GM18526 (cell line): Measurements from ENCODE around the gene DST.

Source experiments
- POLR2A ChIP-seq: IDR thresholded peaks from 3 replicates; pipeline ENCODE4 v1.6.1; 2011; ENCODE audit not compliant: insufficient read length; ENCODE audit errors: extremely low read depth

The DST gene

GRCh38 chr6:56526860-56527544 lies 115.7 kb downstream of the DST start:
- no peak for TF ChIP-seq POLR2A

GRCh38 chr6:56525974-56526789 lies 116.5 kb downstream of the DST start:
- no peak for TF ChIP-seq POLR2A

- no peak for TF ChIP-seq POLR2A
Measured at GRCh38 chr6:56524891-56525703, 117.6 kb downstream of the DST start.

GRCh38 chr6:56522495-56523270 lies 120.0 kb downstream of the DST start:
- no peak for TF ChIP-seq POLR2A

- TF ChIP-seq POLR2A, result no peak
Measured at GRCh38 chr6:56521976-56522375, 120.7 kb downstream of the DST start.

GRCh38 chr6:56521454-56521853 lies 121.2 kb downstream of the DST start:
- TF ChIP-seq POLR2A, result no peak

- TF ChIP-seq POLR2A, result no peak
Measured at GRCh38 chr6:56520218-56520617, 122.5 kb downstream of the DST start.

GRCh38 chr6:56518995-56519767 lies 123.5 kb downstream of the DST start:
- no peak for TF ChIP-seq POLR2A

- TF ChIP-seq POLR2A, result no peak
Measured at GRCh38 chr6:56517155-56517745, 125.4 kb downstream of the DST start.

GRCh38 chr6:56516003-56516402 lies 126.7 kb downstream of the DST start:
- no peak for TF ChIP-seq POLR2A

- no peak for TF ChIP-seq POLR2A
Measured at GRCh38 chr6:56515081-56515905, 127.4 kb downstream of the DST start.

- TF ChIP-seq POLR2A, result no peak
Measured at GRCh38 chr6:56514395-56514794, 128.3 kb downstream of the DST start.

- TF ChIP-seq POLR2A, result no peak
Measured at GRCh38 chr6:56513631-56514030, 129.1 kb downstream of the DST start.

- TF ChIP-seq POLR2A, result no peak
Measured at GRCh38 chr6:56511591-56511990, 131.1 kb downstream of the DST start.
